OCI-LY1 (cell line): ENCODE results near the gene AGBL1.

Experiments used
- H2AFZ ChIP-seq: fragments of 200-600 bp; sonication (generic), shearing (Covaris generic); 2 replicates; pipeline ENCODE4 v1.6.0; 2014; ENCODE audit warnings: antibody characterized with exemption, mild to moderate bottlenecking, low read length
- H3F3A ChIP-seq: fragments of 200-600 bp; sonication (generic), shearing (Covaris generic); 2 replicates; pipeline ENCODE4 v1.6.0; 2014; ENCODE audit warnings: mild to moderate bottlenecking, antibody characterized with exemption, low read length, moderate library complexity; ENCODE audit not compliant: insufficient read depth
- H3K27ac ChIP-seq: fragments of 200-600 bp; sonication (generic); 2 replicates; pipeline ENCODE4 v1.5.1; 2014; ENCODE audit warnings: low read length, mixed run types, mild to moderate bottlenecking, low read depth; ENCODE audit not compliant: poor library complexity, severe bottlenecking
- H3K27me3 ChIP-seq: fragments of 200-600 bp; sonication (generic); 2 replicates; pipeline ENCODE4 v1.6.0; 2014; ENCODE audit warnings: antibody characterized with exemption, mild to moderate bottlenecking, low read length, moderate library complexity; ENCODE audit not compliant: insufficient read depth
- H3K36me3 ChIP-seq: fragments of 200-600 bp; sonication (generic); 2 replicates; pipeline ENCODE4 v1.6.1; 2014; ENCODE audit warnings: mild to moderate bottlenecking, antibody characterized with exemption, low read length, moderate library complexity, mixed read lengths; ENCODE audit not compliant: insufficient read depth
- H3K4me1 ChIP-seq: fragments of 200-600 bp; sonication (generic); 2 replicates; pipeline ENCODE4 v1.5.1; 2014; ENCODE audit warnings: mild to moderate bottlenecking, low read length, moderate library complexity; ENCODE audit not compliant: insufficient read depth, severe bottlenecking
- H3K4me2 ChIP-seq: fragments of 200-600 bp; sonication (generic), shearing (Covaris generic); 2 replicates; pipeline ENCODE4 v1.6.1; 2014; ENCODE audit warnings: low read length
- H3K4me3 ChIP-seq: fragments of 200-600 bp; sonication (generic); 2 replicates; pipeline ENCODE4 v1.5.1; 2014; ENCODE audit warnings: low read length, low read depth, mild to moderate bottlenecking, mixed read lengths; ENCODE audit not compliant: poor library complexity, severe bottlenecking
- H3K79me2 ChIP-seq: fragments of 200-600 bp; shearing (Covaris generic); 2 replicates; pipeline ENCODE4 v1.6.1; 2016; ENCODE audit warnings: mixed run types, low read length, mixed read lengths; ENCODE audit not compliant: insufficient read depth
- H3K9ac ChIP-seq: fragments of 200-600 bp; sonication (generic), shearing (Covaris generic); 2 replicates; pipeline ENCODE4 v1.6.1; 2014; ENCODE audit warnings: mild to moderate bottlenecking, low read length, mixed read lengths
- H3K9me2 ChIP-seq: fragments of 200-600 bp; sonication (generic), shearing (Covaris generic); 2 replicates; pipeline ENCODE4 v1.6.1; 2014; ENCODE audit warnings: low read depth, mild to moderate bottlenecking, low read length, mixed read lengths
- H3K9me3 ChIP-seq: fragments of 200-600 bp; shearing (Covaris generic); 2 replicates; pipeline ENCODE4 v1.6.1; 2014; ENCODE audit warnings: low read length, mixed read lengths
- H4K20me1 ChIP-seq: fragments of 200-600 bp; sonication (generic), shearing (Covaris generic); 2 replicates; pipeline ENCODE4 v1.6.0; 2016; ENCODE audit warnings: mild to moderate bottlenecking, low read length; ENCODE audit not compliant: insufficient read depth
- EZH2 ChIP-seq: fragments of 200-600 bp; sonication (generic), shearing (Covaris generic); IDR thresholded peaks from 2 replicates; pipeline ENCODE4 v1.8.0; 2017; ENCODE audit warnings: borderline replicate concordance, mixed run types, mild to moderate bottlenecking, antibody characterized with exemption, low read length, moderate library complexity, mixed read lengths
- TF ChIP-seq, protein P1 (sequence below): fragments of 200-600 bp; sonication (generic), shearing (Covaris generic); IDR thresholded peaks from 2 replicates; pipeline ENCODE4 v1.5.1; 2017; ENCODE audit warnings: mild to moderate bottlenecking, antibody characterized with exemption, low read length, moderate library complexity, mixed read lengths

AGBL1 gene

DNA sequence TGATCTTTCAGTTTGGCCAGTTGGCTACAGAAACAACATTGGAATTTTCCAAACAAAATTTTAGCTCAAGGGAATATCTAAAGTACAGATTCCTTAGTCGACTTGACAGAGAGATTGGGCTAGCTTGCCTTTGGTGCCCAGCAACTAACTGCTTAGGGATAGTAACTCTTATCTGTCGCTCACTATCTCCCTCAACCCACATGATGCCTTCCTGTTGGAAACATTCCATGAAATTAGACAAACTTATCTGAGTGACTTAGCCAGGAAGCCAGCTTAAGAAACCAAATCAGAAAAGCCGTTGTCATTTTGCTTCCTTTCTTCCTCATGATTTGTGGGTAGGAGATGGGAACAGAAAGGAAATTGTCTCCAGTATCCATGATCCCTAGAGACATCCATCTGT, 791.2 kb downstream of the AGBL1 start:
- no peak for TF ChIP-seq EZH2
- TF ChIP-seq, protein P1, sequence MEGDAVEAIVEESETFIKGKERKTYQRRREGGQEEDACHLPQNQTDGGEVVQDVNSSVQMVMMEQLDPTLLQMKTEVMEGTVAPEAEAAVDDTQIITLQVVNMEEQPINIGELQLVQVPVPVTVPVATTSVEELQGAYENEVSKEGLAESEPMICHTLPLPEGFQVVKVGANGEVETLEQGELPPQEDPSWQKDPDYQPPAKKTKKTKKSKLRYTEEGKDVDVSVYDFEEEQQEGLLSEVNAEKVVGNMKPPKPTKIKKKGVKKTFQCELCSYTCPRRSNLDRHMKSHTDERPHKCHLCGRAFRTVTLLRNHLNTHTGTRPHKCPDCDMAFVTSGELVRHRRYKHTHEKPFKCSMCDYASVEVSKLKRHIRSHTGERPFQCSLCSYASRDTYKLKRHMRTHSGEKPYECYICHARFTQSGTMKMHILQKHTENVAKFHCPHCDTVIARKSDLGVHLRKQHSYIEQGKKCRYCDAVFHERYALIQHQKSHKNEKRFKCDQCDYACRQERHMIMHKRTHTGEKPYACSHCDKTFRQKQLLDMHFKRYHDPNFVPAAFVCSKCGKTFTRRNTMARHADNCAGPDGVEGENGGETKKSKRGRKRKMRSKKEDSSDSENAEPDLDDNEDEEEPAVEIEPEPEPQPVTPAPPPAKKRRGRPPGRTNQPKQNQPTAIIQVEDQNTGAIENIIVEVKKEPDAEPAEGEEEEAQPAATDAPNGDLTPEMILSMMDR = no peak
- no peaks in the 10 kb centered on the region for H3K9me3 ChIP-seq
- no peaks in the 10 kb centered on the region for H4K20me1 ChIP-seq
- no peak overlapping the region for H2AFZ ChIP-seq
- no peak overlapping the region for H3K27ac ChIP-seq
- no peak overlapping the region for H3K9ac ChIP-seq
- H3K36me3 ChIP-seq = no peaks in the 10 kb centered on the region
- H3K4me1 ChIP-seq = no peaks in the 10 kb centered on the region
- no peaks in the 10 kb centered on the region for H3K9me2 ChIP-seq
- H3K79me2 ChIP-seq = no peaks in the 10 kb centered on the region
- no peaks in the 10 kb centered on the region for H3F3A ChIP-seq
- no peaks in the 10 kb centered on the region for H3K27me3 ChIP-seq
- H3K4me2 ChIP-seq = no peak overlapping the region
- no peak overlapping the region for H3K4me3 ChIP-seq

DNA sequence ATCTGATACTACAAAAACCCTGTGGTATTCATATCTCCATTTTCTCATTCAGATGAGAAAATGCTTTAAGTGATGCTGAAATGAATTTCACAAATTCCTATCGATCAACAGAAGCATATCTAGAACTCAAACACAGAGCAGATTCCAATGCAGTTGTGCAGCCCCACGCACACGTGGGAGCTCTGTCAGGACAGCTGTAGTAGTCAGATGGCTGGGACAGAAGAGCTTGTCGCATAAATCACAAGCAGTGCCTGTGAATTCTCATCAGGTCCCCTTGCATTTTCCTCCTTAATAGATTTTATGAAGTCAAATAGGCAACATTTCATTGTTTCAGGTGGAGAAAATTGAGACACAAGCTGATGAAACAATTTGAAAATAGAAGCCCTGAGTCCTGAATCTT, 792.3 kb downstream of the AGBL1 start:
- no peak overlapping the region for H3K27ac ChIP-seq
- H4K20me1 ChIP-seq = no peaks in the 10 kb centered on the region
- no peak overlapping the region for H3K4me2 ChIP-seq
- H3K36me3 ChIP-seq = no peaks in the 10 kb centered on the region
- no peak overlapping the region for H3K4me3 ChIP-seq
- no peaks in the 10 kb centered on the region for H3K79me2 ChIP-seq
- no peak overlapping the region for H3K9ac ChIP-seq
- H3K4me1 ChIP-seq = no peaks in the 10 kb centered on the region
- no peaks in the 10 kb centered on the region for H3K9me3 ChIP-seq
- no peaks in the 10 kb centered on the region for H3F3A ChIP-seq
- no peaks in the 10 kb centered on the region for H3K9me2 ChIP-seq
- no peaks in the 10 kb centered on the region for H3K27me3 ChIP-seq
- no peak overlapping the region for H2AFZ ChIP-seq
- TF ChIP-seq, protein P1 = no peak
- no peak for TF ChIP-seq EZH2

DNA sequence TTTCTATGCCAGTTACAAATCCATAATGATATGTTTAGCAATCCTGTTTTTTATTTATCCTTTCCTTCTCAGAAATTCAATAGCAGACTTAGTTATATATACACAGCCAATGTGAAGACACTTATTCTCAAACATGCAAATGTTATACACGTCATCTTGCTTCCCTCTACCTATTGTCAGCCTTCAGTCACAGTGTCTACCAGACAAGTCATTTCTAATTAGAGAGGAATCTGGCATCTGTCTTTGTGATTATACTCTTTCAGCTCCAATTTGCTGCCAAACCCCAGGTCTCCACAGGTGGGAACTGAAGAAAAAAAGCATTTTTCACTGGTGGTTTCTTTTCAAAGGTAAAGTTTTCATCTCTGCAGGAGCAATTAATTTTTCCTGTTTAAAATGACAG, 793.1 kb downstream of the AGBL1 start:
- Histone ChIP-seq H3K9me2 (no peaks in the 10 kb centered on the region), H3K9ac (no peak overlapping the region), H3K27ac (no peak overlapping the region), H2AFZ (no peak overlapping the region), H3F3A (no peaks in the 10 kb centered on the region), H4K20me1 (no peaks in the 10 kb centered on the region), H3K9me3 (no peaks in the 10 kb centered on the region), H3K27me3 (no peaks in the 10 kb centered on the region), H3K36me3 (no peaks in the 10 kb centered on the region), H3K4me2 (no peak overlapping the region), H3K4me1 (no peaks in the 10 kb centered on the region), H3K79me2 (no peaks in the 10 kb centered on the region), H3K4me3 (no peak overlapping the region)
- TF ChIP-seq EZH2 = no peak
- TF ChIP-seq, protein P1 = no peak
